GM18511 (cell line): ENCODE results near the gene RNF157.

ENCODE experiments used
- ATAC-seq: cut with Tn5 transposase; IDR thresholded peaks from one replicate; pipeline ENCODE4 v1.9.1; 2021; ENCODE audit warnings: mild to moderate bottlenecking, moderate library complexity; ENCODE audit not compliant: unreplicated experiment

Gene RNF157

DNA sequence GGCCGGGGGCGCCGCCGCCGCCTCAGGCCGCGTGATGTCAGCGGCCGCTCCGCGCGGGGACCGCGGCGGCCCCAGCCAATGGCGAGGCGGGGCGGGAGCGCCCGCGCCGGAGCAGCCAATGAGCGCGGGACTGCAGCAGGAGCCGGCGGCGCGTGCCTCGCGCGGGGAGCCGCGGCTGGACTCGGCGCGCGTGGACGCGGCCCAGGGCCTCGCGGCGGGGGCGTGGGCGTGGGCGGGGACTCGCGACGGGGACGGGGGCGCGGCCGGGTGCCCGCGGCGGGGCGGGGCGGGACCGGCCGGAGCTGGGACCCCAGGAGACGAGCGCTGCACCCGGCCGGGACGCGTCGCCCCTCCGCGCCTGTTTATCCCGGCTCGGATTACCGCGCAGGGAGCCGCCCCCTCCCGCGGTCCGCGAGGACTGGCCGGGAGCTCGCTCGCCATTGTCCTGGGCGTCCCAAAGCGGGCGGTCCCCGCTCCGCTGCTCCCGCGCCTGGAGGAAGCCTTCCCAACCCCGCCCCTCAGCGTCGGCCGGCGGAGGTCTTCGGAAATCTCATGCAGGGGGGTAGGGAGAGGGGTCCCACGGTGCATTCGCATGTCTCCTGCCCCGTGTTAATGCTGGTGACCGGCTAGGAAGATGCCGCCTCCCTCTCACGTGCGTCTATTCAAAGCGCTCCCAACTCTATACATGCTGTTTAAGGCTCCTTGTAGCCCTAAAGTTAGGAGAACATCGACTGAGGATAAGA, at the start of gene RNF157:
RNF157 (minus strand) TSS at position 33 of the 743 bp plus-strand sequence. CDS start 253 bp downstream, outside the sequence.
- ATAC-seq = peak; percentile 69

DNA sequence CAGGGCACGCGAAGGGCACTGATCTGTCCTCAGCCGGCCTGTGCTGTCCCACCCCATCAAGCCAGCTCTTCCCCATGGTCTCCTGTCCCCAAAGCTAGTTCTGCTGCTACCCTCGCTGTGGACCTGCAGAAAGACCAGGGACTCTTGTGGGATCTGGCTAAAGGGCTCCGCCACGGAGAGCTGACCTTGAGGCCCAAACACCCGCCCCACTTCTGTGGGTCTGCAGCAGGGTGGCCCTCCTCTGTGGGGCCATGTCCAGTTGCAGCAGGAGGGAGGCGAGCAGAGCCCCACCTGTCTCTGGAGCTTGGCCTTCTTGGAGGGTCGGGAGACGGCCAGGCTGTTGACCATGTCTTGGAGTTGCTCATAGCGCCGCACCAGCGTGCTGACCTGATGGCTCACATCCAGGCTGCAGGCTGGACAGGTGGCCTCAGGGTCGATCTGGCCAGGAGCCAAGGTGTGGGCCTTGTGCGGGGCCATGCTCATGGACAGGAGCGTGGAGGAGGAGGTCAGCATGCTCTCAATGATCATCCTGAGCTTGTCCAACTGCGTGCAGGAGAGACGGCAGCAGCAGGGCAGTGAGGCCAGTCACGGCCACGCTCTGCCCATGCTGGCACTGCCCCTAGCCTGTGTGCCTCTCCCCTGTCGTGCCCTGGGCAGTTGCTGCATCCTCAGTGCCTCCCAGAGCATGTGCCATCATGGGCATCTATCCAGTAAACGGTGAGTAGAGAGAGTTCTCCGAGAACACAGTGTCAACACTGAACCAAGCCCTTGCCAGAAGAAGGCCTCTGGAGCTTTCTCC, 41.5 kb upstream of the RNF157 start:
- no peak for ATAC-seq

DNA sequence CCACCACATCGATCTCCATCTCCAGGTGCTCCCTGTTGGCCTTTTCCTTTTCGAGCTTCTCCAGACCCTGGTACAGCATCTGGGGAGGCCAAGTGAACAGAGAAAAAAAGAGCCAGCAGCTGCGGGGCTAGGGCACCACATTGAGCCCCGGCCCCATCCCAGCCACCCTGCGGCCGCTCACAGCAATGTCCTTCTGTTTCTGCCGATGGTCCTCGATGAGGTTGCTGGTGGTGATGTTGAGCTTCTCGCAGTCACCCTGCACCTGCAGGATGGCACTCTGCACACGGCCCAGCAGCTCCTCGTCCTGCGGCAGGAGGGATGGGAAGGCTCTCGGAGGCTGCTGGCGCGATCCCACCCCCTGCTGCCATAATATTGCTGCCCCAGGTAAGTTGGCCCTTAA, 40.4 kb upstream of the RNF157 start:
- no peak for ATAC-seq

DNA sequence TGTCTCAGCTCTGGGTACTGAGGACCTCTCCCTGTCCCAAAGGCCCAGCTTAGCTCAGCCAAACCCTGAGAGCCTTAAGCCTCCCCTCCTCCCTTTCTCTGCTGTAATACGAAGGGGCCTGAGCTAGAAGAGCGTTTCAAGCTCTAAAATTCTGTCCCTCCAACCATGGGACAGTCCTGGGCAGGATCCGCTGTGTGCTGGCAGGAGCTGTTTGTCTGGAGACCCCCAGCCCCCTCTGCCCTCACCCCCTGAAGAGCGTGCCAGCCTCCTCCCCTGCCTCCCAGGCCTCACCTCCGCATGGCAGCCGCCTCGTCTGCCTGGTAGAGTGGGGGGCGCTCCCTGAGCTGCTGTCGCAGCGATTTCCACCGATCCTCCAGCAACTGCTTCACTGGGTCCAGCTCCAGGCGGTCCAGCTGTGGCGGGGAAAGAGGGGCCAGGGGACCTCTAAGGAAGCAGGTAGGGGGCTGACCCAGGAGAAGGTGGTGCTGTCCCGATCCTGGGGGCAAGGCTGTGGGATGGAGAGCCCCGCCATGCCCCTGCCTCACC, 39.5 kb upstream of the RNF157 start:
- ATAC-seq = no peak

DNA sequence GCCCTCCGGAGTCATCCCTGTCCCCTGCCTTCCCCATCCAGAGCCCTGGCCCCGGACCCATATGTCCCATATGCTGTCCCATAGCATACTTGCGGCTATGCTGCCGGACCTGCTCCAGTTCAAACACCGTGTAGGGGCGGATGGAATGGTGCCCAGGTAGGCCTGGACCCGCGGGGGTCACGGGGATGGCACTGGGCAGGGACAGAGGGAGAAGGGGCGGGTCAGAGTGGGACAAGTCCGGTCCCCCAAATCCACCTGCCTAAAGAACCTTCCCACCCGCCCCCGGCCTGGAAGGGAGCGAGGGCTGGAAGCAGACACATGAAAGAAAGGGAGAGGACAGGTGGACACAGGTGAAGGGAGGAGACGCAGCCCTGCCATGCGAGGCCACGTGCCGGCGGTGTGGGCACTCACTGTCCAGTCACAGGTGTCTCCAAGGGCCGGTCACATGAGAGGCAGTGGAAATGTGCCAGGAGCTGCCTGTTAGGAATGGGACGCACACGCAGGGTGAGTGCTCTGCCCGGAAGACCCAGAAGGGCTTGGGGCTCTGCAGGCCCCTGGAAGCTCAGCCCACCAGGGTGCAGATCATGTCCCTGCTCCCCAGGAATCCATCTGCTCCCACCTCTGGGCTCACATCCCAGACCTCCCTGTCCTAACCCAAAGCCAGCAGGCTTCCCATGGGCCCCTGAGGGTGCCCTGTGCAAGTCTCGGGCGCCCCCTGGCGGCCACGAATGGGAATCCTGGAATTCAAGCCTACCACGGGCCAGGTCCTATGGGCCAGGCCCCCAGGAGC, 38.9 kb upstream of the RNF157 start:
- no peak for ATAC-seq

DNA sequence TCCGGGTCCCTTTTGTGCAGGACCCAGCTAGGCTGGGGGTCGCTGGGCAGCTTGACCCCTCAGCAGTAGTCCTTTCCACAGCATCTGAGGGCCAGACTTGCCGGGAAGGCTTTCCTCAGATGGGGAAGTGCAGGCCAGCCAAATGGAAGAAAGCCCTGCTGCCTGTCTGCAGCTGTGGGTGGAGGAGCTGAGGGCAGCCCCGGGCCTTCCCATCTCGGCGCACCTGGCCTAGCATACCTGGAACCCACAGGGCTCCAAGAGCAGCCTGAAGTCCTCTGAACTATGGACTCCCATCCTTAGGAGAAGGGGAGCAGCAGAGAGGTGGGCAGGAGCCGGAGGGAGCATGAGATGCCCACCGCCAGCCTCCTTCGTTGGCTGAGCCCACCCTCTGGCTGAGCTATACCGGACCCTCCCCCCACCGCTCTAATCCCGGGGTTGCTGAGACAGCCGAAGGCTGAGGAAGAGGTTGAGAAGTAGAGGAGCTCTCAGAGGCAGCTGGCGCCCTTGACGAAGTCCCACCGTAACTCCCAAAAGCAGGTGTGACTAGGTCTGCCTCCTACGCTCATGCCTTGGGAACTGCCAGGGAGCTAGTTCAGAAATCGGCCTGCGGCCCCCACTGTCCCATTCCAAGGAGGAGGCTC, 38.1 kb upstream of the RNF157 start:
- no peak for ATAC-seq

DNA sequence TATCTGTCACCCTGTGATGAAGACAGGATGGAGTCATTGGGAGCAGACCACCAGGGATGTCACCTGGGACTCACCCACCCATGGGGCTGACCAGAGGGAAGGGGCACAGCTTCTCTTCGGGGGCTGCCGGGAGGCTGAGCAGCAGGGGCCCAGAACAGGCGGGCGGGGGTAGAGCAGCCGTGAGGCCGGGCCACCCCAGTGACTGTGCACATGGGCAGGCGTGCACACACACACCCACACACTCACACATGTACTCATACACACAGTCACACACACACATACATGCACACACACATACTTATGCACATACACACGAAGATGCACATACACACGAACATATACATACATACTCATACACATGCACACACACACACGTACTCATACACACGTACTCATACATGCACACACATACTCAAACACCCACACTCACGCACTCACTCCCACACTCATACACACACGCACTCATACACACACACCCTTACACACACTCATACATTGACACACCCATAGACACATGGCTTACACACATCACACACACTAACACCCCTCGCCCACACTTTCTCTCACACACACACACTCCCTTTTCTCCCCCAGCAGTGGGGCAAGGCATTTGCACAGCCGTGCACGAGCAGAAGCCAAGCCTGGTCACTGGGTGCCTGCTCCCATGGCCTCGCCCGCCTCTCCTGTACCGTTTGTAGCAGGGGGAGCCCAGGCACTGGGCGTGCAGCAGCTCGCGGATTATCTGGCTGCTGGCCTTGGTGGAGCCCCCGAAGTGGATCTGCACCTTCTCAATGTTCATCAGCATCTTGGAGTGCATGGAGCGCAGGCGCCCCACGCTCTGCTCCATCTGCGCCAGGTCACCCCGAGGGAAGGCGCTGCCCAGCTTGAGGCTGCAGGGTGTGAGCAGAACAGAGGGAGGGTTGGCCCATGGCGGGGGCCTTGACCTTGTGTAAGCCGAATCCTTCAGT, 37.3 kb upstream of the RNF157 start:
- no peak for ATAC-seq

DNA sequence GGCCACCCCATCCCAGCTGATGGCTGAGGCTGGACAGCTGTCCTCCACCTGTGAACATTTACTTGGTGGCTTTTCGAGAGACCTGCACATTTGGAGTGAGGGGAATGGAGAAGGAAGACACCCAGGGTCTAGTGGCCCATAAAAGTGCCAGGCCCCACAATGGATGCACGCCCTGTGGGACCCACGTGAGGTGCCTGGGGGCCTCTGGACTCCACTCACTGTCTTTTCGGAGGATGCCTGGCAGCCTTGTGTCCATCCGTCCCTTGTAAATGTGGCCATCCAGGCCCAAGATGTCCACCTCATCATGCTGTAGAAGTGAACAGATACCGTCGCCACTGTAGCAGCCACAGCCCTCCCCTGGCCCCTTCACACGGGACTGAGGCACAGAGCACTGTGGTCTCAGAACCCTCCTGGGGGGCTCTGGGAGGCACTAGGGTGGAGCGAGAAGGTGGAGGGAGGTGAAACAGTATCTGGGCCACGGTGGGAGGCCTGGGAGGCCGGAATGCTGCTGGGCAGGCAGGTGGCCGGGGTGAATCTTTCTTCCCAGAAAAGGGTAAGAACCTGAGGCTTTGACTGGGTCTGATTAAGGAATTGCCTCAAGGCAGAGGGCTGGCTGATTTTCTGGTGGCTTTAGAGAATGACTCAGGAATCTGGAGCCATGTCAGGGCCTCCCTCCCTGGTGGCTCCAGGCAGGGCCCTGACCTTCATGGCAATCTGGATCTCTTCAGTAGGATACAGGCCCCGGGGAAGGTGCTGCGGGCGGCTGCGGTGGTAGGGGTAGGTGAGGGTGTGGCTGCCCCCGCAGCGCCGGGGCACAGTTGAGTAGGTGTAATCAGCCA, 36.4 kb upstream of the RNF157 start:
- ATAC-seq = no peak

DNA sequence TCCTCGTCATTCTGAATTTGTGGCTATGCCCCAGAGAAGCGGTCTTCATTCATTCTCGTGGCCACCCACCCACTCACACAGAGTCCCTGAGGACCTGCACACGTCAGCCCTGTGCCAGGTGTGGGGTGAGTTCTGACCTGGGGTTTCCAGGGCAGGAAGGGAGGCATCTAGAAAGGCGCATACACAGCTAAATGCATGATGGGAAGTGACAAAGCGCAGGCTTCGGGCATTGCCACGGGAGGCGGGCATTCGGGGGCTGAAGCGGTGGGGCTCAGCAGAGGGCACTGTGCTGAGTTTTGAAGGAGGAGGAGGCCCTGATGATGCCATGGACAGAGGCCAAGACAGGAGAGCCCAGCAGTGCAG, 35.8 kb upstream of the RNF157 start:
- ATAC-seq = no peak

DNA sequence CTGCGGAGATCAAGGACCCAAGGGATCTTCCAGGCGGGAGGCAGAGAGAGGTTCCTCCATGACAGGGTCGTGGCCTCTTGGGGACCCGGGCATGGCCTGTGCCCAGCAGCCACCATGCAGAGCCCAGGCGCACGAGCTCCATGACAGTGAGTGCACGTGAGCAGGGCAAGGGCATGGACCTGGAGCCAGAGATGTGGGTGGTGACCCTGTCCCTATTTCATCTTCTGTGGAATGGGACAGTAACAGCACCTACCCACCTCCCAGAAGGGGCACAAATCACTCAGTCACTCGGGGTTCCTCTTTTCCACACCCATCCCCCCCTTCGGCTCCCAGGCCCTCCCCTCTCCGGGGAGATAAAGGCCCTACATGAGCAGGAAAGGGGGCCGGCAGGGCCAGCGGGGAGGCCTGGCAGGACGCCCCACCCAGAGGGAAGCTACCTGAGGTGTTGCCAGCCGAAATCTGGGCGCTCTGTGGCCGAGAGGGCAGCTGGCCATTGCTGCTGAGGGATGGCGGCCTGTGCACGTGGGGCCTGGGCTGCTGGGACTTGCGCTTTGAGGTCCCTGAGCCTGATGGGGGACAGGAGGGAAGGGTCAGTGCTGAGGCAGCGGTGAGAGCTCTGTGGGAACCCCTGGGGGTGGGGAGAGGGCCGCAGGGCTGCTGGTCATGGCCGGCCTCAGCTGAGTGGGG, 35.2 kb upstream of the RNF157 start:
- no peak for ATAC-seq

DNA sequence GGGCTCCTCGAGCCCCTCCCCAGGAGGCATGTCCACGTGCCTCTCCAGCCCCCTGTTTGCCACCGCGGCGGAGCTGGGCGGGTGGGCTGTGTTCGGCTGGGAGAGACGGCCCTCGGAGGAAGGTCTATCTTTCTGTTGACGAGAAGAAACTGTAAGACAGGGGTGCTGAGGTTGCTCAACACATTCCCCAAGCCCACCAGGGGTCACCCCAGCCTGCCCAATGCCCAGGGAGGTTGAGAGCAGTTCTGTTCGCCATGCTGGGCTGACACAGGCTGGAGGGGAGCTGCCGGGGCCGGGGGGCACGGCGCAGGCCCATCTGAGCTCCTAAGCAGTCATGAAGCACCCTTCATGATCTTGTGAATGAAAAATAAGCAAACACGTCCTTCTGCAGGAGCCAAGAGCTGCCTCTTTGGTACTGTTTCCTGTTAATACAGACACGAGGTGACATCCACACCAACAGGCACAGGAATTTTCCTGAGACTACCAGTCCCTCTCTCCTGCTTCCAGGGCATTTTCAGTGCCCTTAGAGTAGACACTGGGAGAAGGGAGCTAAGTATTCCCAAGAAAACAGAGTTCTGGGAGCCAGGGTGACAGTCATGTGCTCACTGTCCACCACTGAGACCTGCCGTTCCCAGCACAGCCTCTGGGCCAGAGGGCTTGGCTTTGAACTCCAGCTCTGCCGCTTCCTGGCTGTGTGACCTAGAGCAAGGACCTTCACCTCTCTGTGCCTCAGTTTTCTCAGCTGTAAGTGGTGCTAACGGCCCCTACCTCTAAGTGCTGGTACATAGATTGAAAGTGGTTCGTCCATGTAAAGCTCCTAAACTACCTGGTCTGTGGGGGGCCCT, 34.0 kb upstream of the RNF157 start:
- no peak for ATAC-seq

DNA sequence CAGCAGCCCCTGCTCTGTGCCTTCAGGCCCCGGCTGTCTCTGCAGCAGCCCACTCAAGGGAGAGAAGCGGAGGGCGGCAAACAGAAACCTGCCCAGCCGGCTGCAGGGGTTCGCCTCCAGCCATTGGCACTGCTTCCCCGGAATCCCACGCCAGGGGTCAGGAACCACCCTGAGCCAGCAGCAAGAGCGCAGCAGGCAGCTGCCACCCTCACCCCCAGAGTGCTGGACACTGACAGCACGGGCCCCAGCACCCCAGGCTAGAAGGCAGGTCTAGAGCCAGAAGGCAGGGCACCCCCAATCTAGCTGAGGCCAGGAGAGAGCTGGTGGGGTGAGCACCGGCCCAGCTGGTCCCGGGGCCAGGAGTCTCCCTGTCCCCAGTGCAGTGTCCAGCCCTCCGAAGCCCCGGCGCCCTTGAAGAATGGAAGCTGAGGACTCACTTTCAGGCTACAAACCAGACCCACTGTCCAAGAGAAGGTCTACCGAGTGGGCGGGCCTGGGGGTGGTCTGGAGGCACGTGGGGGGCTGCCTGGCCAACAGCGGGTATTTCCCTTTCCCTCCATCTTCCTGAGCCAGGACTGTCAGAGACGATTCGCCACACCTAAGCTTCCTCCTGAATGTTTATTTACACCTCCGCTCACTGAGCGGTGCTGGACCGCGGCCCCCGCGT, 33.3 kb upstream of the RNF157 start:
- ATAC-seq = no peak

DNA sequence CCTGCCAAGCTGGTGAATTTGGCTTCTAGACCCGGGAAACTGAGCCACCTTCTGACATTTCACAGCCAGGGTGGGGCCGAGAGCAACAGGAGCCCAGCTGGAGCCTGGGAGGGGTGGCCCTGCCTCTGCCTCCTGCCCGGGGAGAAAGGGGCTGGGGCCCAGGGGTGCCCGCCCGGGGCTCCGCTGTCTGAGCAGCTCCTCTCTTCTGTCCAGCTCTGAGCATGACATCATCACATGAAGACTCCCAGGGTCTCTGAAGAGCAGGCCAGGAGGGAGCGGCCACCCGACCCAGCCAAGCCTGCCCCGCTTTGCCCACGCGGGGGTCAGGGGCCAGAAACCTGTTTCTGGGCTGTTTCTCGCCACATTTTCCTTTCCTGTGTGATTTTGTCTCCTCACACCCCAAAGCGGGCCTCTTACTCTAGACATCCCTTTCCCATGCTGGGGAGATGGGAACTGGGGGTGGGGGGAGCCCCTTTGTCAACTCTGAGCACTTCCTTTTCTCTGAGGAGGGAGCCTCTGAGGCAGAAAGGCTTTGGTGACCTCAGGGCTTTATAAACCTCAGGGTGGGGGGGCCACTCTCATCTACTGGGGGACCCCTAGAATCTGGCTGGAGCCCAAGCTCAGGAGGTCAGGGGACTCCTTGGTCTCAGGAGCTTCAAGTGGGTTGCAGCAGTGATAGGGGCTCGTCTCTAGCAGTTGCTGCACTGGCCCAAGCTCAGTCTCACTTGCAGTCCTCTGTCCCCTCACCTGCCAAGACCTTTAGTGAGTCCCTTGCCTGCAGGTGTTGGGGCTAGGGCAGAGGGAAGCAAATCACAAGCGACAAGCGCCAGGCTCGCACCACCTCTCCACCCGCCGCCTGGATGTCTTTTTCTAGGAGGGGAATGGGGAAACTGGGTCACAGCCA, 32.5 kb upstream of the RNF157 start:
- peak; percentile 34 for ATAC-seq

DNA sequence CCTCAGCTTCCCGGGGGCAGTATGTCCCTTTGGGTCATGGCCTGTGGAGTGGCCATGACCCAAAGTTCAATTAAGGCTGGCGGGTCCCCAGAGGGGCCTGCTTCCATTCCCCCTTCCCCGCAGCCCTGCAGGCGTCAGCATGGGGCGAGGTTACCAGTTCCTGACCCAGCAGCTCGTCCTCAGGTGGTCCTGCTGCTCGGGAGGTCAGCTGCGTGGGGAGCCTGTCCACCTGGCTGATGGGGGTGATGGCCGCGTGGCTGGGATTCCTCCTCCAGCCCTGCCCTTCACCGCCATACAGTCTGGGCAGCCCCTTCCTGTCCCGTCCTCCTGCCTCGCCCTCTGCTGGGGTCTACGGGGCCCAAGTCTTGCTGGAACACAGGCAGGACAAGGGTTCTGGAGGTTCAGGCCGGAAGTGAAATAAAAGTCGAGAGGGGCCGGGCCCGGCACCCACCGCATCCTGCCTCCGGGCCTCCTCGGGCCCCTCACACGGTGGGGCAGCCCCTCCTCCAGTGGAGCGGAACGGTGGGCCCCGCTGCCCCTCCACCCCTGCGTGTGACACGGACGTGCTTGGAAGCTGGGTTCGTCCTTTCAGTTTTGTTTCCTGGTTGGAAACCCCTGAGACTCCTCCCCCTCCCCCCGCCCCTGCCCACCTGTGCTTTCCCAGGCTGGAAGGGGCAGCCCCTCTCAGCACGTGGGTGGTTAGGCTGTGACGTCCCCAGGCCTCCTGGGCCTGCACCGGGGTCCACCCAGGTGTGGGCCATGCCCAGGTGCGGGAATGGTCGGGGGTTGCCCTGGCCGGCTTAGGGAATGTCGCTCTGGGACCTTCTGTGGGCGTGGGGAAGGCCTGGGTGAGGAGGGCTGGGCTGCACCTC, 31.6 kb upstream of the RNF157 start:
- ATAC-seq = peak; percentile 54
